Fibroblast of pulmonary artery (primary cell): ENCODE data around the gene NRXN3.

ENCODE experiments used
- DNase-seq: peaks from one replicate; pipeline ENCODE4 v3.0.0-alpha.2; 2010; ENCODE audit warnings: low read depth
- H3K4me3 ChIP-seq: replicated peaks from 2 replicates; pipeline ENCODE4 v1.5.1; 2011; ENCODE audit warnings: low read depth, mild to moderate bottlenecking, control low read depth, low read length, moderate library complexity
- TF ChIP-seq, protein P1 (sequence below): IDR thresholded peaks from 2 replicates; pipeline ENCODE4 v1.5.1; 2011; ENCODE audit warnings: mild to moderate bottlenecking, control low read depth, low read length, inconsistent platforms; ENCODE audit errors: missing control alignments

The NRXN3 gene

DNA sequence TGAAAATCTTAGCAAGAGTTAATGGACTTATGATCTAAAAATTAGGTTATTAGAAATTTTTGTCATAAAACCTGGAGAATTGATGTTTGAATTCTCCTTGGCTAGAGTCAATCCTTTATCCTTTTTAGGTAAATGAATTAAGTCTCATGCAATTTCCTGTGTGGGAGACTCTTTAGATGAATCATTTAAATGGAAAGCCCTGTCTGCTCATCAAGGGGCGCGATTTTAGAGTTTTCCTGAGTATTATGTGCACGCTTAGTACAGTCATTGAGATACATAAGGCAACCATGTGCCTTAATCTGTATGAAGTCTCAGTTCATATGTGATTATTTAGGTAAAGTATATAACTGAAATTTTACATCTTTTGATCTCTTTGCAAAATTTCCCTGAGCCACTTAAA lies 974.7 kb downstream of the NRXN3 start:
- peak; percentile 3 for DNase-seq
- no peak overlapping the region for H3K4me3 ChIP-seq
- TF ChIP-seq, protein P1, sequence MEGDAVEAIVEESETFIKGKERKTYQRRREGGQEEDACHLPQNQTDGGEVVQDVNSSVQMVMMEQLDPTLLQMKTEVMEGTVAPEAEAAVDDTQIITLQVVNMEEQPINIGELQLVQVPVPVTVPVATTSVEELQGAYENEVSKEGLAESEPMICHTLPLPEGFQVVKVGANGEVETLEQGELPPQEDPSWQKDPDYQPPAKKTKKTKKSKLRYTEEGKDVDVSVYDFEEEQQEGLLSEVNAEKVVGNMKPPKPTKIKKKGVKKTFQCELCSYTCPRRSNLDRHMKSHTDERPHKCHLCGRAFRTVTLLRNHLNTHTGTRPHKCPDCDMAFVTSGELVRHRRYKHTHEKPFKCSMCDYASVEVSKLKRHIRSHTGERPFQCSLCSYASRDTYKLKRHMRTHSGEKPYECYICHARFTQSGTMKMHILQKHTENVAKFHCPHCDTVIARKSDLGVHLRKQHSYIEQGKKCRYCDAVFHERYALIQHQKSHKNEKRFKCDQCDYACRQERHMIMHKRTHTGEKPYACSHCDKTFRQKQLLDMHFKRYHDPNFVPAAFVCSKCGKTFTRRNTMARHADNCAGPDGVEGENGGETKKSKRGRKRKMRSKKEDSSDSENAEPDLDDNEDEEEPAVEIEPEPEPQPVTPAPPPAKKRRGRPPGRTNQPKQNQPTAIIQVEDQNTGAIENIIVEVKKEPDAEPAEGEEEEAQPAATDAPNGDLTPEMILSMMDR: no peak

GRCh38 chr14:79150226-79150625 lies 980.1 kb downstream of the NRXN3 start:
- TF ChIP-seq, protein P1: no peak
- no peak overlapping the region for H3K4me3 ChIP-seq
- no peak for DNase-seq

DNA sequence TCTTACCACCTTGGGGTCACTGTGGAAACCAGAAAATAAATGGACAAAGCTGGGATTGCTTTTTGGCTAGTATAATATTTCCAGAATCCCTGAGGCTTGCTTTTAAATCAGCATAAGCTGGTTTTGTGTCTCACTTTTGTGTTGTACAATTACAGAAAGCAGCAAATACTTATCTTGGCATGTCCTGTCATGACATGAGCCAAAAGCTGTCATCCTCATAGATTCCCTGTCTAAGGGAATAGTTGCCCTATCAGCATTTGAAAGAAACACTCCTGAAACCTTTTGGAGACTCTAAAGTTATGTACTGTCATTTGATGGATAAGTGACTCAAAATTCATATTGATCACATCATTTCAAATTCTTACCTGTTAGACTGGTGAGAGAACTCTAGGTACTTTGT lies 987.2 kb downstream of the NRXN3 start:
- DNase-seq: no peak
- TF ChIP-seq, protein P1: no peak
- no peak overlapping the region for H3K4me3 ChIP-seq

GRCh38 chr14:79161571-79161970 lies 991.4 kb downstream of the NRXN3 start:
- H3K4me3 ChIP-seq: no peak overlapping the region
- TF ChIP-seq, protein P1: no peak
- DNase-seq: peak; percentile 60

DNA sequence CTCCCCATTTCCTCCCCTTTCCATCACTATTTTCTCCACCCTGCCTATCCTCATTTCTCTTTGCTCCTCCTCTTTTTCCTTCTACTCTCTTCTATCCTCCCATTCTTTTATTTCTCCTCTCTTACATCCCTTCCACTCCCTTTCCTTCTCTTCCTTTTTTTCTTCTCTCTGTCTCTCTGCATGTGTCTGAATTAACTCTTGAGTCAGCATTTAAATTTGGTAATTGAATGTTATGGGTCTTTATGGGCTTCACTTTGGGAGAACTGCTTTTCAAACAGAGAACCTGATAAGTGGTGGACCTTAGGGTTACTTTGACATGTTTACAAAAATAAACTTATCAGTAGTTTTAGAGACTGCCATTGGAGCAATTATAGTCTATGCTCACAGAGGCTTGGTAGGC lies 992.7 kb downstream of the NRXN3 start:
- TF ChIP-seq, protein P1: no peak
- no peak overlapping the region for H3K4me3 ChIP-seq
- DNase-seq: no peak

GRCh38 chr14:79165471-79166090 lies 995.4 kb downstream of the NRXN3 start:
- no peak overlapping the region for H3K4me3 ChIP-seq
- DNase-seq: no peak
- TF ChIP-seq, protein P1: no peak

GRCh38 chr14:79166171-79166570 lies 996.0 kb downstream of the NRXN3 start:
- TF ChIP-seq, protein P1: no peak
- peak; percentile 3 for DNase-seq

More at GRCh38 chr14:79166171-79166570, 996.0 kb downstream of the NRXN3 start:
- H3K4me3 ChIP-seq: no peak overlapping the region
